Nephron (organoid): ENCODE data around the gene NAXE.
"Not testable (repeated sequence)": the region's sequence is repeated elsewhere in the genome, so short reads cannot be mapped to it uniquely, and the experiment has no call there.

ENCODE experiments used
- H3K27ac Mint-ChIP-seq, 3 experiments: 2 replicates each; pipeline ENCODE4 v1.8.0; 2020; ENCODE audit warnings: mixed read lengths in 3 of 3, mild to moderate bottlenecking in 2 of 3, moderate library complexity in 1 of 3
- H3K27me3 Mint-ChIP-seq: 2 replicates; pipeline ENCODE4 v1.8.0; 2021; ENCODE audit warnings: low read depth, mild to moderate bottlenecking, moderate library complexity, mixed read lengths
- H3K36me3 Mint-ChIP-seq: 2 replicates; pipeline ENCODE4 v1.8.0; 2020; ENCODE audit warnings: low read depth, mixed read lengths
- H3K4me1 Mint-ChIP-seq: 2 replicates; pipeline ENCODE4 v1.8.0; 2020; ENCODE audit warnings: mixed read lengths
- H3K4me3 Mint-ChIP-seq, 3 experiments: 2 replicates each; pipeline ENCODE4 v1.8.0; 2020; ENCODE audit warnings: mild to moderate bottlenecking in 3 of 3, mixed read lengths in 3 of 3, moderate library complexity in 2 of 3
- H3K9me3 Mint-ChIP-seq: 2 replicates; pipeline ENCODE4 v1.8.0; 2020; ENCODE audit warnings: mixed read lengths
- CTCF ChIP-seq, 3 experiments: fragments of 200-600 bp; sonication (generic); IDR thresholded peaks; one replicate each; pipeline ENCODE4 v1.5.0; 2021; ENCODE audit warnings: antibody characterized with exemption in 3 of 3; ENCODE audit not compliant: unreplicated experiment in 3 of 3

Gene NAXE

GRCh38 chr1:156601122-156601830 is 9.7 kb downstream of the NAXE start, which contains the start of gene GPATCH4:
Gene GPATCH4, minus strand, starts transcription at chr1:156601479.
- H3K4me1 Mint-ChIP-seq = peaks cover 10% of the 10 kb centered on the region

DNA sequence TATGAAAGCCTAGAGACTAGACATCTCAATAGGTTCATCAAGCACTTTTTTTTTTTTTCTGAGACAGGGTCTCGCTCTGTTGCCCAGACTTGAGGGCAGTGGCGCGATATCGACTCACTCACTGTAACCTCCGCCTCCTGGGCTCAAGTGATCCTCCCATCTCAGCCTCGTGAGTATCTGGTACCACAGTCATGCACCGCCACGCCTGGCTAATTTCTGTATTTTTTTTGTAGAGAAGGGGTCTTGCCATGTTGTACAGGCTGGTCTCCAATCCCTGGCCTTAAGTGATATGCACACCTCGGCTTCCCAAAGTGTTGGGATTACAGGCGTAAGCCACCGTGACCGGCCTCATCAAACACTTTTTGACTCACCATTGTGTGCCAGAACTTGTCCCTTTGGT is 10.3 kb downstream of the NAXE start:
- H3K36me3 Mint-ChIP-seq = peaks cover 13% of the 10 kb centered on the region
- H3K27ac Mint-ChIP-seq = peak overlapping the region; percentile 57 to 84 (median 82)
- H3K9me3 Mint-ChIP-seq = no peaks in the 10 kb centered on the region
- no peak for TF ChIP-seq CTCF (IDR thresholded peaks at IDR 0.05; ENCODE audit: unreplicated experiment in 3 of 3)
- peaks cover 10% of the 10 kb centered on the region for H3K4me1 Mint-ChIP-seq
- H3K4me3 Mint-ChIP-seq = peak overlapping the region; percentile 91 to 99 (median 97)
- H3K27me3 Mint-ChIP-seq = no peaks in the 10 kb centered on the region

More at GRCh38 chr1:156601122-156601830, 9.7 kb downstream of the NAXE start, which contains the start of gene GPATCH4:
- Mint-ChIP-seq H3K4me3 (peak within 1 kb of the TSS; percentile 91 to 99 (median 97)), H3K27ac (peak within 1 kb of the TSS; percentile 57 to 84 (median 82)), H3K36me3 (peaks cover 17% of the 10 kb centered on the region), H3K27me3 (no peaks in the 10 kb centered on the region), H3K9me3 (no peaks in the 10 kb centered on the region)
- TF ChIP-seq CTCF (IDR thresholded peaks at IDR 0.05; ENCODE audit: unreplicated experiment in 3 of 3) = no peak

DNA sequence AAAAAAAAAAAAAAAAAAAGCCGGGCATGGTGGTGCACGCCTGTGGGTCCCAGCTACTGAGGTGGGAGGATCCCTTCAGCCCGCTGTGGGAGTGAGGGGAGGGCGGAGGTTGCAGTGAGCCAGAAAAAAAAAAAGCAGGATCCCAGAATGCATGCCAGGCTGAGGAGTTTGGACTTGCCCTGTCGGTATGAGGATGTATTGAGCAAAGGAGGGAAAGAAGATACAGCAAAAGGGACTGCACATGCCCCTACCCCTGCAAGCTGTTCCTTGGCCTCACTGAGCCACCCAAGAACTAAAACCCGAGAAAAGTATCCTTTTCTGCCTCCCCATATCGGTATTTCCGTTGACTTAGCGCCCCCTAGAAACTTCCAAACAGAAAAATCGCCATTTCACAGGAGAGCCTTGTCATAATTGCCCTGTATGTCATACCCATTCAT is 11.0 kb downstream of the NAXE start:
- Mint-ChIP-seq H3K27me3 (no peaks in the 10 kb centered on the region), H3K27ac (peak overlapping the region in 2 of 3 experiments; percentile 40 to 67), H3K4me1 (peaks cover 10% of the 10 kb centered on the region), H3K9me3 (no peaks in the 10 kb centered on the region), H3K4me3 (peak overlapping the region; percentile 65 to 79 (median 74)), H3K36me3 (peaks cover 9% of the 10 kb centered on the region)
- peak in 2 of 3 experiments; percentile 14 to 19 for TF ChIP-seq CTCF (IDR thresholded peaks at IDR 0.05; ENCODE audit: unreplicated experiment in 3 of 3)

DNA sequence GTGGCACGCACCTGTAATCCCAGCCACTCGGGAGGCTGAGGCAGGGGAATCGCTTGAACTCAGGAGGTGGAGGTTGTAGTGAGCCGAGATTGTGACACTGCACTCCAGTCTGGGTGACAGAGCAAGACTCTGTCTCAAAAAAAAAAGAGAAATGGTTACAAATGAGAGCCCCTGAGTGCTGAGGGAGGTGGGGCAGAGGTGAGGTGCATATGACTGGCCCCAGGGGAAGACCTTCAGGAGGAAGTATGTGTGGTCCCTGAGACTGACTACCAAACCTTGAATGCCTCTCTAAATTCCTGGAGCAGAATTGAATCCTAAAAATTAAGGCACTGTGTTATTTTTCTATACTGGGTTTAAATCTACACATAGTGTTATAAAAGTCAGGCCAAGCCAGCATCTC is 15.8 kb downstream of the NAXE start:
- not testable (repeated sequence) for H3K27me3 Mint-ChIP-seq, H3K4me3 Mint-ChIP-seq, H3K9me3 Mint-ChIP-seq, H3K4me1 Mint-ChIP-seq, H3K27ac Mint-ChIP-seq, H3K36me3 Mint-ChIP-seq

DNA sequence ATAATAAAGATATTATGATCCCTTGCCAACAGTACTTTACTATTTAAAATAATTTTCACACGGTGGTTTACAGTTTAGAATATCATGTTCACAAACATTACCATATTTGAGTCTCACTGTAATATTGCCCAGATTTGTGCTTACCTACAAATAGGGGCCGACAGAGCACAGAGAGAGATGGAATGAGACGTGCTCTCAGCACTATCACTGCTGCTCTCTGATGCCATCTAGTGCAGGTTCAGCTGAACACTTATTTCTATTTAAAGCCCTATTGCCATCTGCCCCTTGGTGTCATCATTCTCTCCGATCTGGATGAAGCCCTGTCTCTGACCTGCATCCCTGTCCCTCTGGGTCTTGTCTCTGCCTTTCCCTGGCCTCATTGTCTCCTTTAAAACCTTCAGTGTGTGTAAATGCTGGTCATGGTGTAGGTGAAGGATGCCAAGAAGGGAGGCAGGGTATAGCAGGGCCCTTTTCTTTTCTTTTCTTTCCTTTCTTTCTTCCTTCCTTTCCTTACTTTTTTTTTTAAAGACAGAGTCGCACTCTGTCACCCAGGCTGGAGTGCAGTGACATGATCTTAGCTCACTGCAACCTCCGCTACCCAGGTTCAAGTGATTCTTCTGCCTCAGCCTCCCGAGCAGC is 16.6 kb downstream of the NAXE start:
- Mint-ChIP-seq H3K4me1 (no peaks in the 10 kb centered on the region), H3K9me3 (no peaks in the 10 kb centered on the region), H3K27me3 (peaks cover 16% of the 10 kb centered on the region), H3K36me3 (no peaks in the 10 kb centered on the region), H3K27ac (no peak overlapping the region), H3K4me3 (no peak overlapping the region)
- TF ChIP-seq CTCF (IDR thresholded peaks at IDR 0.05; ENCODE audit: unreplicated experiment in 3 of 3) = peak; percentile 77 to 80 (median 79)

DNA sequence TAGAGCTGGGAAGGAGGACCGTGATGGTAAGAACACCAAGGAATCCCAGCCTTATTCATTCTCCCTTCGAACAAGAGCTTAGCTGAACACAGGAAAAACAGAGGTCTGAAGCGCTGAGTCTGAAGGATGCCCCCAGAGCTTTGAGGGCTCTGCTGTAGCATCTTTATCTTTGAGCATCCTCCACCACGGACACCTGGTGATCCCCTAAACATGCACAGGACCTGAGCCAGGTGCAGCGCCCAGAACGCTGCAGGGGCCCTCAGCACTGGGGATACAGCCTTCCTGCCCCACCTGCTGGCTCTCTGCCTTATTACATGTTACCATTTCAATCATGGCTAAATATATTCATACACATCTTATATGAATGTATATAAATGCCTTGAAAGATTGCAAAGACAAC is 17.4 kb downstream of the NAXE start:
- H3K36me3 Mint-ChIP-seq = no peaks in the 10 kb centered on the region
- H3K4me1 Mint-ChIP-seq = no peaks in the 10 kb centered on the region
- H3K27me3 Mint-ChIP-seq = peaks cover 16% of the 10 kb centered on the region
- H3K27ac Mint-ChIP-seq = peak overlapping the region in 1 of 3 experiments; percentile 1
- no peaks in the 10 kb centered on the region for H3K9me3 Mint-ChIP-seq
- peak; percentile 58 to 74 (median 60) for TF ChIP-seq CTCF (IDR thresholded peaks at IDR 0.05; ENCODE audit: unreplicated experiment in 3 of 3)
- no peak overlapping the region for H3K4me3 Mint-ChIP-seq

GRCh38 chr1:156610072-156610471 is 18.5 kb downstream of the NAXE start:
- not testable (repeated sequence) for H3K4me1 Mint-ChIP-seq, H3K9me3 Mint-ChIP-seq, H3K36me3 Mint-ChIP-seq, H3K4me3 Mint-ChIP-seq, H3K27ac Mint-ChIP-seq
- H3K27me3 Mint-ChIP-seq = peaks cover 16% of the 10 kb centered on the region
